GM12878 (cell line): ENCODE results near the gene CLCN7.

Experiments
- CBX5 ChIP-seq: sonication (generic); IDR thresholded peaks from 2 replicates; pipeline ENCODE4 v1.6.1; 2016; ENCODE audit warnings: low read depth, moderate library complexity, mild to moderate bottlenecking, inconsistent platforms
- CTCF ChIP-seq, 3 experiments: IDR thresholded peaks in 2 of 3; conservative IDR thresholded peaks in 1 of 3; 2 replicates each; pipeline ENCODE4 v1.5.1; 2011; ENCODE audit warnings: low read depth in 3 of 3, low read length in 3 of 3, mild to moderate bottlenecking in 3 of 3, control low read depth in 2 of 3, moderate library complexity in 2 of 3, inconsistent platforms in 1 of 3, mixed read lengths in 1 of 3; ENCODE audit not compliant: control insufficient read depth in 2 of 3, insufficient read depth in 1 of 3; ENCODE audit errors: extremely low read depth in 1 of 3
- ETV6 ChIP-seq, 2 experiments: fragments of 450-650 bp in 1 of 2; IDR thresholded peaks in 1 of 2; conservative IDR thresholded peaks in 1 of 2; 2 replicates each; pipeline ENCODE4 v1.6.1; 2014; ENCODE audit warnings: antibody characterized with exemption in 1 of 2, borderline replicate concordance in 1 of 2, low read depth in 1 of 2, mild to moderate bottlenecking in 1 of 2, moderate library complexity in 1 of 2
- HDAC6 ChIP-seq: fragments of 200-600 bp; sonication (generic); IDR thresholded peaks from one replicate; pipeline ENCODE4 v1.8.0; 2017; ENCODE audit warnings: antibody characterized with exemption; ENCODE audit not compliant: unreplicated experiment
- KDM1A ChIP-seq: fragments of 200-600 bp; sonication (generic); IDR thresholded peaks from 2 replicates; pipeline ENCODE4 v1.6.1; 2016; ENCODE audit warnings: borderline replicate concordance
- NR2C2 ChIP-seq: IDR thresholded peaks from 2 replicates; pipeline ENCODE4 v1.6.1; 2011; ENCODE audit warnings: borderline replicate concordance, low read depth; ENCODE audit not compliant: control insufficient read depth, insufficient read length
- POLR2A ChIP-seq: IDR thresholded peaks from 2 replicates; pipeline ENCODE4 v1.6.1; 2011; ENCODE audit warnings: low read depth, mild to moderate bottlenecking, low read length
- POLR2AphosphoS5 ChIP-seq: IDR thresholded peaks from 2 replicates; pipeline ENCODE4 v1.6.1; 2011; ENCODE audit warnings: mild to moderate bottlenecking, low read length, inconsistent platforms
- RAD21 ChIP-seq: IDR thresholded peaks from 2 replicates; pipeline ENCODE4 v1.6.1; 2011; ENCODE audit warnings: mild to moderate bottlenecking, low read depth, low read length, moderate library complexity; ENCODE audit not compliant: insufficient read depth
- SIN3A ChIP-seq: IDR thresholded peaks from 2 replicates; pipeline ENCODE4 v1.6.1; 2012; ENCODE audit warnings: low read depth, low read length, improper control_type of control experiment
- USF2 ChIP-seq: IDR thresholded peaks from 2 replicates; pipeline ENCODE4 v1.6.1; 2011; ENCODE audit warnings: low read depth, low read length, improper control_type of control experiment, borderline replicate concordance
- YY1 ChIP-seq: IDR thresholded peaks from 2 replicates; pipeline ENCODE4 v1.6.1; 2011; ENCODE audit warnings: low read depth, mild to moderate bottlenecking, low read length
- ZNF274 ChIP-seq: IDR thresholded peaks from one replicate; pipeline ENCODE4 v1.8.0; 2011; ENCODE audit not compliant: insufficient read length, insufficient read depth

DNA sequence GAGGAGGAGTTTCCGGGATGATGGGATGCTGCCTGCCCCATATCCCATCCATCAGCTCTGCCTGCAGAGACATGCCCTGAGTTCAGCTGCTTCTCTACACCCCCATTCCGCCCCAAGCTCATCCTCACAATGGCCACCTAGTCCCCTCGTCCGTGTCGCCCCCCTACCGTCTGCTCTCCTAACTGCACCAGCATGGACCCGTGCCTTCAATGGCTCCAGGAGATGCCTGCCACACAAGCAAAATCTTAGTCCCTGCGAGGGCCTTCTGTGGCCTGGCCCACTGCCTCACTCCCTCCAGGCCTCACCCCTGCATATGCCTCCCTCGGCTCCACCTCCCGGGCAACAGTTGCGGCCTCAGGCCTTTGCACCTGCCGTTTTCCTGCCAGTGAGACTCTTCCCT, 16.5 kb upstream of the CLCN7 start:
- TF ChIP-seq SIN3A (no peak), ZNF274 (no peak), POLR2A (no peak), RAD21 (no peak), ETV6 (conservative IDR thresholded peaks at IDR 0.05 in 1 of 2, IDR thresholded peaks at IDR 0.05 in 1 of 2; ENCODE audit: borderline replicate concordance in 1 of 2, low read depth in 1 of 2) (no peak), HDAC6 (no peak), KDM1A (no peak), CTCF (IDR thresholded peaks at IDR 0.05 in 2 of 3, conservative IDR thresholded peaks at IDR 0.05 in 1 of 3; ENCODE audit: control insufficient read depth in 2 of 3, extremely low read depth in 1 of 3, insufficient read depth in 1 of 3, low read depth in 3 of 3, low read length in 3 of 3) (no peak), USF2 (no peak), POLR2AphosphoS5 (no peak), NR2C2 (no peak), YY1 (no peak), CBX5 (no peak)
